ENCODE measurements around the gene SLC43A1.
A peak's percentile ranks its signal among the peaks of the same experiment; 100 is the strongest.

SLC43A1 gene

DNA sequence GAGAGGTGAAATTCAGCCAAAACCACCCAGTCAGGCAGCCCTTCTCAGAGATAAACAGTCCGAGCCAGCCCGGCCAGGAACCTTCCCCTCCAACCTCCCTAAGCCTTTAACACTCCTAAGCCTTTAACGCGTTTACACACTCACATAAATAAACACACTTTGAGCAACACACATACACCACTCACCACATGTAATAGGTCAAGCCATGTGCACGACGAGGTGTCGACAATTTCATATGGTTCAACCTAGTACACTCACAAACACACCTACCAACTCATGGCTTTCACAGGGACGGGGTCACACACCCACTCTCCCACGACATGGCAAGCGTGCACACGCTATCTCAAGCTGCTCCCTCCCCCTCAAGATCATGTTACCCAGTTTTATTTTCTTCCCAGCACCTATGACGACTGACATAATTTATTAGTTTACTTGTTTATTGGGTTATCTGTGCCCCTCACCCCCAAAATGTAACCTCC lies 15.5 kb downstream of the SLC43A1 start:
- Histone ChIP-seq H3K27ac (ENCODE audit: low read depth in 2 of 2, low read length in 2 of 2) (peak overlapping the region in 1 of 2 donors; percentile 26), H3K9ac (ENCODE audit: low read depth in 1 of 2, low read length in 2 of 2) (peak overlapping the region; percentile 24 to 54), H3K4me1 (ENCODE audit: control insufficient read depth in 2 of 2, insufficient read depth in 2 of 2, low read length in 2 of 2) (peaks cover 0 to 10% of the 10 kb centered on the region in 2 donors), H3K27me3 (ENCODE audit: control insufficient read depth in 2 of 2, insufficient read depth in 2 of 2, low read length in 2 of 2) (no peaks in the 10 kb centered on the region), H3K9me3 (ENCODE audit: control insufficient read depth in 2 of 2, low read length in 2 of 2) (no peaks in the 10 kb centered on the region), H3K4me3 (ENCODE audit: low read length in 2 of 2) (peak overlapping the region; percentile 49 to 57), H3K36me3 (ENCODE audit: control insufficient read depth in 2 of 2, insufficient read depth in 2 of 2, low read length in 2 of 2) (peaks cover 3 to 4% of the 10 kb centered on the region in 2 donors)

DNA sequence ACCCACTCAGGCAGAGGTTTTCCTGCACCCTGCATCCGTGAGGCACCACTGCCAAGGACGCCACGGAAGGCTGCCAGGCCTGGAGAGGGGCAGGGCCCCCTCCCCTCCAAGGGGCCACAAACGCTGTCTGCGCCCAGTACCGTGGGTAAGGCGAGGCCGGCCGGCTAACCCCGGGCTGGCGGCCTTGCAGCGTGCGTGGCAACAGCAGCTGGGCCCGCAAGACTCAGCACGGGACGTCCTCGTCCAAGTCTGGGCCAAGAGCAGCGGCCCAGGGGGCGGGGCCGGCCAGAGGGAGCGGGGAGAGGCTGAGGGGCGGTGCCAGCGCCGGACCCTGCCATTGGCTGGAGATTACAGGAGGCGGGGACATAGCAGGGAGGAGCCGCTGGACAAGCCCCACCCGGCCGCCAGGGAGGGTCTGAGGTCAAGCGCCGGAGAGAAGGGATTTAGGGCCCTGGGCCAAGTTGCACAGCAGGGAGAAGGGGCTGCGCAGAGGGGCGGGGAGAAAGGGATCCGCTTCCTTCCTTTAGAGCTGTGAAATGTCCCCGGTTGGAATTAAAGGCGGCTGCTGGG lies 16.0 kb downstream of the SLC43A1 start:
- H3K27me3 ChIP-seq (ENCODE audit: control insufficient read depth in 2 of 2, insufficient read depth in 2 of 2, low read length in 2 of 2), result no peaks in the 10 kb centered on the region
- H3K4me1 ChIP-seq (ENCODE audit: control insufficient read depth in 2 of 2, insufficient read depth in 2 of 2, low read length in 2 of 2), result peaks cover 0 to 10% of the 10 kb centered on the region in 2 donors
- H3K9me3 ChIP-seq (ENCODE audit: control insufficient read depth in 2 of 2, low read length in 2 of 2), result no peaks in the 10 kb centered on the region
- peak overlapping the region; percentile 24 to 60 for H3K9ac ChIP-seq (ENCODE audit: low read depth in 1 of 2, low read length in 2 of 2)
- peaks cover 3 to 4% of the 10 kb centered on the region in 2 donors for H3K36me3 ChIP-seq (ENCODE audit: control insufficient read depth in 2 of 2, insufficient read depth in 2 of 2, low read length in 2 of 2)
- peak overlapping the region; percentile 51 to 59 for H3K4me3 ChIP-seq (ENCODE audit: low read length in 2 of 2)
- peak overlapping the region; percentile 38 to 57 for H3K27ac ChIP-seq (ENCODE audit: low read depth in 2 of 2, low read length in 2 of 2)

GRCh38 chr11:57498540-57498939 lies 17.0 kb downstream of the SLC43A1 start:
- Histone ChIP-seq H3K9ac (ENCODE audit: low read depth in 1 of 2, low read length in 2 of 2) (no peak overlapping the region), H3K4me3 (ENCODE audit: low read length in 2 of 2) (no peak overlapping the region), H3K27ac (ENCODE audit: low read depth in 2 of 2, low read length in 2 of 2) (no peak overlapping the region), H3K36me3 (ENCODE audit: control insufficient read depth in 2 of 2, insufficient read depth in 2 of 2, low read length in 2 of 2) (peaks cover 3 to 4% of the 10 kb centered on the region in 2 donors), H3K27me3 (ENCODE audit: control insufficient read depth in 2 of 2, insufficient read depth in 2 of 2, low read length in 2 of 2) (no peaks in the 10 kb centered on the region), H3K9me3 (ENCODE audit: control insufficient read depth in 2 of 2, low read length in 2 of 2) (no peaks in the 10 kb centered on the region), H3K4me1 (ENCODE audit: control insufficient read depth in 2 of 2, insufficient read depth in 2 of 2, low read length in 2 of 2) (peaks cover 0 to 10% of the 10 kb centered on the region in 2 donors)

- H3K4me3 ChIP-seq (ENCODE audit: low read length in 2 of 2), result no peak overlapping the region
- no peak overlapping the region for H3K27ac ChIP-seq (ENCODE audit: low read depth in 2 of 2, low read length in 2 of 2)
- H3K9ac ChIP-seq (ENCODE audit: low read depth in 1 of 2, low read length in 2 of 2), result no peak overlapping the region
- H3K36me3 ChIP-seq (ENCODE audit: control insufficient read depth in 2 of 2, insufficient read depth in 2 of 2, low read length in 2 of 2), result peaks cover 3 to 4% of the 10 kb centered on the region in 2 donors
- H3K27me3 ChIP-seq (ENCODE audit: control insufficient read depth in 2 of 2, insufficient read depth in 2 of 2, low read length in 2 of 2), result no peaks in the 10 kb centered on the region
- peaks cover 0 to 10% of the 10 kb centered on the region in 2 donors for H3K4me1 ChIP-seq (ENCODE audit: control insufficient read depth in 2 of 2, insufficient read depth in 2 of 2, low read length in 2 of 2)
- H3K9me3 ChIP-seq (ENCODE audit: control insufficient read depth in 2 of 2, low read length in 2 of 2), result no peaks in the 10 kb centered on the region
Measured at GRCh38 chr11:57497303-57498247, 17.9 kb downstream of the SLC43A1 start.

DNA sequence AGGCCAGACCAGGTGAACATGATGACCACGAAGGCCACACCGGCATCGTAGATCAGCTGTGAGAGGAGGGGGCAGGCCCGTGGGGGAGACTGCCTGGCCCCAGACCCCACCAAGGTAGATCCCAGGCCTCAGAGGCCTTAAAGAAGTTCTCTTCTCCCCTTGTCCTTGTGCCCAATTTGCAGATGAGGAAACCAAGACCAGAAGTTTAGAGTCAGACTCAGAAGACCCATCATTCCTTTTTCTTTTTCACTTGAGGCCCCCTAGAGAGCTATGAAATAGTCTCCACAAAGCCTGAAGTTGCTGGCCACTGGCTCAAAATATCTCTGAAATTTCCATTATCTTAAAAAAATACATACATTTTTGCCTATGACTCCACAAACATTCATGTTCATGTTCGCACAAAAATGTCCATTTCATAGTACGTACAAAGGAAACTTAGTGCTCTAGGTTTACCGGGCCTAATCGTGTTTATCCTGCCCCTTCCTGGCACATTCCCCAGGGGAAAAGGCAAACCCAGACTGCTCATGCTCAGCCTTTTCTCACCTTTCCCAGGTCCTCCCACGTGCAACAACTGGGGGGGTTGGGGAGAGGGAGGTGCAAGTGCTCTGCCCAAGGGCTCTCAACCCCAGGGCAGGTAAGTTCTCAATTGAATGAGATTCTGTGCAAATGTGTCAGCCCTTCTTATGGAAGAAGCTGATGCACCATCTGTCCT lies 19.2 kb downstream of the SLC43A1 start:
- no peak overlapping the region for H3K4me3 ChIP-seq (ENCODE audit: low read length in 2 of 2)
- H3K27me3 ChIP-seq (ENCODE audit: control insufficient read depth in 2 of 2, insufficient read depth in 2 of 2, low read length in 2 of 2), result no peaks in the 10 kb centered on the region
- no peak overlapping the region for H3K27ac ChIP-seq (ENCODE audit: low read depth in 2 of 2, low read length in 2 of 2)
- H3K9ac ChIP-seq (ENCODE audit: low read depth in 1 of 2, low read length in 2 of 2), result no peak overlapping the region
- peaks cover 2 to 3% of the 10 kb centered on the region in 2 donors for H3K36me3 ChIP-seq (ENCODE audit: control insufficient read depth in 2 of 2, insufficient read depth in 2 of 2, low read length in 2 of 2)
- no peaks in the 10 kb centered on the region for H3K9me3 ChIP-seq (ENCODE audit: control insufficient read depth in 2 of 2, low read length in 2 of 2)
- peaks cover 0 to 10% of the 10 kb centered on the region in 2 donors for H3K4me1 ChIP-seq (ENCODE audit: control insufficient read depth in 2 of 2, insufficient read depth in 2 of 2, low read length in 2 of 2)

DNA sequence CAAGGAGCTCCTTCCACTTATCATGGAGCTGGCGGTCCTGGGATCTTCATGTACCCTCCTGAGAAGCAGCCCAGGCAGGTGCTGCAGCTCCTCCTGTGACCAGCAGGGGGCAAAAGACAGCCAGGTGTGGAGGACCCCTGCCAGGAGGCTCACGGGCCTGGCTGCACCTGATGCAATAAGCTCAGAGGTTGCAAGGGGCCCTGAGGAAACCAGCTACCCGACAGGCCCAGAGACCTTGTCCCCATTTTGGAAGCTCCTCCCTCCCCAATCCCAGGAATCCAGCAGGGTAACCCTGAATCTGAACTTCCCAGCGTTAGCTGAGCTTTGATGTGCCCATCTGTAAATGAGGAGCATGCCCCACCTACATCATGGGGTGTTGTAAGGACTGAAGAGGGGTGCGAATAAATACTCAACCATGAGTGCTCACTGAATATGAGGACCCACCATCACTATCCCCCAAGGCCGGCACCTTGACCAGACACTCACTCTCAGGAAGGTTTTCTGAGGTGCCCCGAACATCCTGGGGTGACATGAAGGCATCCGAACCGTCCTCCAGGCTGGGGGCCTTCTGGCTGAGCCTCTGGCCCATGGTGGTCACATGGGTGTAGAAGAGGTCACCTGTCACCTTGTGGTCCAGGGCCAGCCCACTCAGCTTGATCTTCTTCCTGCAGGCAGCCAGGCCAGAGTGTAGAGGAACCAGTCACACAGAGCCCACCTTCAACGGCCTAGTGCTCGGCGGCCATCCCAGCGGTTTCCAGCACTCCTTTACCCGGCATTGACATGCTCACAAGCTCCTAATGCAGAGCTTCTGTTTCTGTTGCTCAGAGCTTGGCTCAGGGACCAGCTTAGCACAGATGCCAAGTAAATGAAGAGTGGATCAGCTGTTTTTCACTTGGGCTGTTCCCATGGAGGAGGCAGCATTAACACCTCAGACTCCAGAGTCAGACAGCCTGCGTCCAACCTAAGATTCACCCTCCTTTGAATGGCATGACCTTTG lies 21.7 kb downstream of the SLC43A1 start:
- Histone ChIP-seq H3K9me3 (ENCODE audit: control insufficient read depth in 2 of 2, low read length in 2 of 2) (no peaks in the 10 kb centered on the region), H3K27ac (ENCODE audit: low read depth in 2 of 2, low read length in 2 of 2) (no peak overlapping the region), H3K36me3 (ENCODE audit: control insufficient read depth in 2 of 2, insufficient read depth in 2 of 2, low read length in 2 of 2) (peaks cover 2 to 9% of the 10 kb centered on the region in 2 donors), H3K4me1 (ENCODE audit: control insufficient read depth in 2 of 2, insufficient read depth in 2 of 2, low read length in 2 of 2) (no peaks in the 10 kb centered on the region), H3K27me3 (ENCODE audit: control insufficient read depth in 2 of 2, insufficient read depth in 2 of 2, low read length in 2 of 2) (no peaks in the 10 kb centered on the region), H3K9ac (ENCODE audit: low read depth in 1 of 2, low read length in 2 of 2) (no peak overlapping the region), H3K4me3 (ENCODE audit: low read length in 2 of 2) (no peak overlapping the region)

GRCh38 chr11:57491371-57492061 lies 24.0 kb downstream of the SLC43A1 start:
- no peaks in the 10 kb centered on the region for H3K4me1 ChIP-seq (ENCODE audit: control insufficient read depth in 2 of 2, insufficient read depth in 2 of 2, low read length in 2 of 2)
- no peaks in the 10 kb centered on the region for H3K27me3 ChIP-seq (ENCODE audit: control insufficient read depth in 2 of 2, insufficient read depth in 2 of 2, low read length in 2 of 2)
- peaks cover 8 to 18% of the 10 kb centered on the region in 2 donors for H3K36me3 ChIP-seq (ENCODE audit: control insufficient read depth in 2 of 2, insufficient read depth in 2 of 2, low read length in 2 of 2)
- H3K4me3 ChIP-seq (ENCODE audit: low read length in 2 of 2), result no peak overlapping the region
- no peak overlapping the region for H3K9ac ChIP-seq (ENCODE audit: low read depth in 1 of 2, low read length in 2 of 2)
- H3K27ac ChIP-seq (ENCODE audit: low read depth in 2 of 2, low read length in 2 of 2), result no peak overlapping the region
- H3K9me3 ChIP-seq (ENCODE audit: control insufficient read depth in 2 of 2, low read length in 2 of 2), result no peaks in the 10 kb centered on the region

- peaks cover 11 to 18% of the 10 kb centered on the region in 2 donors for H3K36me3 ChIP-seq (ENCODE audit: control insufficient read depth in 2 of 2, insufficient read depth in 2 of 2, low read length in 2 of 2)
- H3K4me3 ChIP-seq (ENCODE audit: low read length in 2 of 2), result no peak overlapping the region
- no peak overlapping the region for H3K9ac ChIP-seq (ENCODE audit: low read depth in 1 of 2, low read length in 2 of 2)
- no peaks in the 10 kb centered on the region for H3K9me3 ChIP-seq (ENCODE audit: control insufficient read depth in 2 of 2, low read length in 2 of 2)
- H3K27me3 ChIP-seq (ENCODE audit: control insufficient read depth in 2 of 2, insufficient read depth in 2 of 2, low read length in 2 of 2), result peaks cover 0 to 2% of the 10 kb centered on the region in 2 donors
- H3K27ac ChIP-seq (ENCODE audit: low read depth in 2 of 2, low read length in 2 of 2), result no peak overlapping the region
- H3K4me1 ChIP-seq (ENCODE audit: control insufficient read depth in 2 of 2, insufficient read depth in 2 of 2, low read length in 2 of 2), result no peaks in the 10 kb centered on the region
Measured at GRCh38 chr11:57490456-57491248, 24.9 kb downstream of the SLC43A1 start.

Measured in mucosa of rectum (tissue), 2 donors.